GM19452 (cell line): ENCODE measurements around the gene TMEM231.

Experiments
- ATAC-seq: cut with Tn5 transposase; IDR thresholded peaks from one replicate; pipeline ENCODE4 v1.9.1; 2021; ENCODE audit not compliant: unreplicated experiment

Gene TMEM231

GRCh38 chr16:75494661-75495075, 61.4 kb downstream of the TMEM231 start:
- no peak for ATAC-seq

GRCh38 chr16:75494184-75494583, 61.9 kb downstream of the TMEM231 start:
- no peak for ATAC-seq

GRCh38 chr16:75491876-75492275, 64.2 kb downstream of the TMEM231 start:
- no peak for ATAC-seq

GRCh38 chr16:75488322-75488721, 67.7 kb downstream of the TMEM231 start:
- ATAC-seq, result no peak
